Left ventricle myocardium inferior (tissue), 1 donor: Measurements from ENCODE around the gene UST. TPM values are rescaled to one million over a fixed set of nuclear protein-coding genes. Genes with fewer than 3 reads are reported as not detected.

Experiments used
- DNase-seq: peaks from one replicate; pipeline ENCODE4 v3.0.0-alpha.2; 2020
- H3K27ac ChIP-seq: fragments of 200-600 bp; replicated peaks from 2 replicates; pipeline ENCODE4 v1.8.0; 2021
- H3K27me3 ChIP-seq: fragments of 200-600 bp; 2 replicates; pipeline ENCODE4 v1.8.0; 2021; ENCODE audit warnings: low read depth
- H3K36me3 ChIP-seq: fragments of 200-600 bp; 2 replicates; pipeline ENCODE4 v1.8.0; 2021
- H3K4me1 ChIP-seq: fragments of 200-600 bp; 2 replicates; pipeline ENCODE4 v1.8.0; 2021
- H3K4me3 ChIP-seq: fragments of 200-600 bp; 2 replicates; pipeline ENCODE4 v1.8.0; 2021; ENCODE audit warnings: mild to moderate bottlenecking, moderate library complexity
- H3K9me3 ChIP-seq: fragments of 200-600 bp; replicated peaks from 2 replicates; pipeline ENCODE4 v1.8.0; 2021
- intact Hi-C: fragments of 100-400 bp; cut with micrococcal nuclease; formaldehyde crosslinking; loops from one replicate; pipeline ENCODE4 v1.11.0; 2022
- total RNA-seq: library from RNA; stranded (reverse); fragmentation: NEBNext Ultra II Directional; extraction: Animal tissue kit (Norgen Biotek cat#: 25700); gene quantifications from one replicate; pipeline ENCODE4 v1.2.1, GENCODE V29; 2021
- TF ChIP-seq, protein P1 (sequence below): fragments of 200-600 bp; IDR thresholded peaks from 2 replicates; pipeline ENCODE4 v1.8.0; 2021; ENCODE audit warnings: antibody characterized with exemption, mild to moderate bottlenecking, borderline replicate concordance
- donor health status: DM: no; HTN: yes; CAD: no; lungs with severe emphysema.

UST gene
- total RNA-seq, 1 donor from 2014 or later, result 3.3 TPM

DNA sequence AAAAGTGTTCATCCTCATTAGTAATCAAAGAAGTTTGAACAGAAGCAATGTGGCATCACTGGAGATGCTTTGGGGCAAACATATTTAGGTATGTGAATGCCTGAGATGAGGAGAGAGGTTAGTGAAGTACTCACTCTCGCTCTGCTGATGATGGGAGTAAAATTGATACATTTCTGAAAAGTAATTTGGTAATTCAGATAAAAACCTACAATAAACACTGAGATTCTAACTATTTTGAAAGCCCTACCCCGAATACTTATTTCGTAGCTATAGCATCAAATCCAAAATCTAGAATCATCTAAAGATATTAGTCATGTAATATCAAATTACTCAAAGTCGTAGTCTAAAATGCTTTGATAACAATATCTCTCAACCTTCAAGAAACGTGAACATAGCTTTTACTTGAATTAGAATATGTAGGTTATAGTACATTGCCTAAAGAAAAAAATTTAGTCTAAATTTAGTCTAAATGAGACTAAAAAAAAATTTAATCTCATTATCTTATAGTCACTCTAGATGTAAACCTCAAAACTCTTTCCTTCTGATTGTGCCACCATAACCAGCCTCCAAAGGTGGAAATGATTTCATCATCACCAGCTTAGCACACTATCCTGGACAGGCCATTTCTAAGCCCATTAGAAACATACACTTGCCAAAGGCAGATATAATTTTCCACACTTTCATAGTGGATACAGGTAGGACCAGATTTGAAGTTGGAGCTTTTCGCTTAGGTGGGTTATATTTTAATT lies 338.2 kb downstream of the UST start:
- no peaks in the 10 kb centered on the region for H3K36me3 ChIP-seq
- H3K4me3 ChIP-seq, result no peak overlapping the region
- H3K27ac ChIP-seq, result no peak overlapping the region
- intact Hi-C loops, result loop anchor here (5.0 kb wide), 1 partner anchor 347 kb away; no protein-coding TSS in a partner anchor
- H3K4me1 ChIP-seq, result peaks cover 12% of the 10 kb centered on the region
- no peaks in the 10 kb centered on the region for H3K9me3 ChIP-seq
- peaks cover 23% of the 10 kb centered on the region for H3K27me3 ChIP-seq
- no peak for DNase-seq
- TF ChIP-seq, protein P1, sequence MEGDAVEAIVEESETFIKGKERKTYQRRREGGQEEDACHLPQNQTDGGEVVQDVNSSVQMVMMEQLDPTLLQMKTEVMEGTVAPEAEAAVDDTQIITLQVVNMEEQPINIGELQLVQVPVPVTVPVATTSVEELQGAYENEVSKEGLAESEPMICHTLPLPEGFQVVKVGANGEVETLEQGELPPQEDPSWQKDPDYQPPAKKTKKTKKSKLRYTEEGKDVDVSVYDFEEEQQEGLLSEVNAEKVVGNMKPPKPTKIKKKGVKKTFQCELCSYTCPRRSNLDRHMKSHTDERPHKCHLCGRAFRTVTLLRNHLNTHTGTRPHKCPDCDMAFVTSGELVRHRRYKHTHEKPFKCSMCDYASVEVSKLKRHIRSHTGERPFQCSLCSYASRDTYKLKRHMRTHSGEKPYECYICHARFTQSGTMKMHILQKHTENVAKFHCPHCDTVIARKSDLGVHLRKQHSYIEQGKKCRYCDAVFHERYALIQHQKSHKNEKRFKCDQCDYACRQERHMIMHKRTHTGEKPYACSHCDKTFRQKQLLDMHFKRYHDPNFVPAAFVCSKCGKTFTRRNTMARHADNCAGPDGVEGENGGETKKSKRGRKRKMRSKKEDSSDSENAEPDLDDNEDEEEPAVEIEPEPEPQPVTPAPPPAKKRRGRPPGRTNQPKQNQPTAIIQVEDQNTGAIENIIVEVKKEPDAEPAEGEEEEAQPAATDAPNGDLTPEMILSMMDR, result no peak

DNA sequence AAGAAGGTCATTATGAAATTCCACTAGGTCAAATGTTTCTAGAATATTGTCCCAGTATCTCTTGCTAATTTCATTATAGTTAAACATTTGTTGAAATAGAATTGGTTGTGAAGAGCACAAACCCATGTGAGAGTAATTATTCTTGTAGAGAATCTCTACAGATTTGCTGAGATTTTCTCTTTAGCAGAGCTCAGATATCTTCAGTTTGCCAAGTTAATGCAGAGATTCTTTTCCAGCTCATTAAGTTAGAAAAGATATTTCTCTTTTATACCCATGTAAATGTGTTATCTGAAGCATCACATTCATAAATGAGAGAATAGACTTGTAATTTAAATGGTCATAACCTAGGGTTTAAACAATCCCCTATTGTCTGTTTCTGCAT lies 338.7 kb downstream of the UST start:
- Histone ChIP-seq H3K9me3 (no peaks in the 10 kb centered on the region), H3K4me3 (no peak overlapping the region), H3K4me1 (peaks cover 7% of the 10 kb centered on the region), H3K27ac (no peak overlapping the region), H3K36me3 (no peaks in the 10 kb centered on the region), H3K27me3 (peaks cover 23% of the 10 kb centered on the region)
- TF ChIP-seq, protein P1, result no peak
- intact Hi-C loops, result no loop called here
- no peak for DNase-seq

DNA sequence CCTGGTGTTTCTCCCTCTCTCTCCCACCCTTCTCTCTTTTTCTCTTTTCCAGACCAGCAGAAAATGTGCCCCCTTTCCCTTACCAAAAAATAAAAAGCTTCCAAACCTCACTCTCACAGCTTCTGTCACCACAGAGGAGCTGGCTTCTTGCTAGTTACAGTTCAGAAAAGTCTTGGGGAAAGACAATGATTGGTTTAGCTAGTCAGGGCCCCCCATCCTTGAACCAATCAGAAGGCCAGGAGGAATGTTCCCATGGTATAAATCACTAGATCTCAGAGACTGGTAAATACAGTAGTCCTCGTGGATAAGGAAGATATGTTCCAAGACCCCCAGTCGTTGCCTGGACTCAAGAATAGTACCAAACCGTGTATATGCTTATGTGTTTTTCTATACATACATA lies 339.5 kb downstream of the UST start:
- Histone ChIP-seq H3K4me1 (no peaks in the 10 kb centered on the region), H3K9me3 (no peaks in the 10 kb centered on the region), H3K27me3 (peaks cover 23% of the 10 kb centered on the region), H3K4me3 (no peak overlapping the region), H3K27ac (no peak overlapping the region), H3K36me3 (no peaks in the 10 kb centered on the region)
- TF ChIP-seq, protein P1, result no peak
- intact Hi-C loops, result no loop called here
- no peak for DNase-seq

DNA sequence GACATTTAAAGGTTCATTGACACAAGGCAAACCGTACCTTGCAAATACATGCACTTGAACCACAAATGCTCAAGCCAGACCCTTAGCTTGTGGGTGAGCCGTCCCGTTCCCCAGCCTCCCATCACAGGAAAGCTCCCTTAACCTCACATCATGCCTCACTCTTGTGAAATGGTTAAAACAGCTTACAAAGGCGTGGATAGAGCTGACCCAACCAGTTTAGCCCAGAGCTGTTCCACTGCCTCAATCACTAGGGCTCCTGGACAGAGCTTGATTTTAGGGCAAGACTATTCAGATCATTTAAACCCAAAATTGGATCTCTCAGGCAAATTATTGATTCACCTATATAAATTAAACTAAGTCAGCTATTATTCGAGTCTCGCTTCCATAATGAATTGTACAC lies 341.1 kb downstream of the UST start:
- Histone ChIP-seq H3K4me1 (no peaks in the 10 kb centered on the region), H3K9me3 (no peaks in the 10 kb centered on the region), H3K27me3 (peaks cover 35% of the 10 kb centered on the region), H3K27ac (no peak overlapping the region), H3K36me3 (no peaks in the 10 kb centered on the region), H3K4me3 (no peak overlapping the region)
- no peak for DNase-seq
- TF ChIP-seq, protein P1, result no peak
- intact Hi-C loops, result no loop called here

DNA sequence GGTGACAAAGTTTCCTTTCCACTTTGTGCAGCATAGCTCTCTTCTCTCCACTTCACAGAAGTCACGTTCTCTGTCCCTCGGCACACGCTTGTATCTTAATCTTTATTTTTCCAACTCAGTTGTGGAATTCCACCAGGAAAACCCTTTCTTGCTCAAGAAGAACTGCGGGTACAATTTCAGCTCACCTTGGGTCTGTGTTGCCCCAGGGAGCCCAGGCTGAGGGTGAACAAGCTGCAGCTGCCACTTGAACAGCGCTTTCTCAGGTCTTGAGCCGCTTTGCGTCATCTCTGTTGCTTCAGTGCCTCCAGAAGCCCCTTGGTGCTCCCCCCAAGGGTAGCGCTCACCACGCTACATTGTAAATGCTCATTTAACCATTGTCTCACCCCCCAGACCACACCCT lies 341.5 kb downstream of the UST start:
- Histone ChIP-seq H3K4me3 (no peak overlapping the region), H3K4me1 (no peaks in the 10 kb centered on the region), H3K9me3 (no peaks in the 10 kb centered on the region), H3K27me3 (peaks cover 39% of the 10 kb centered on the region), H3K27ac (no peak overlapping the region), H3K36me3 (no peaks in the 10 kb centered on the region)
- TF ChIP-seq, protein P1, result no peak
- DNase-seq, result no peak
- intact Hi-C loops, result no loop called here
